AG04450 (cell line): ENCODE results near the gene DMRTA1. TPM values are rescaled to one million over a fixed set of nuclear protein-coding genes. Genes with fewer than 3 reads are reported as not detected.

ENCODE experiments used
- CTCF ChIA-PET: fragments of 300-600, 350-600 bp; formaldehyde crosslinking; extraction: SDS; loops from one replicate; lab custom pipeline; 2022; ENCODE audit warnings: antibody characterized with exemption, inconsistent platforms; lab: Charles Lee
- POLR2A ChIA-PET: fragments of 350-600 bp; formaldehyde crosslinking; extraction: SDS; loops from one replicate; lab custom pipeline; 2021; ENCODE audit warnings: antibody characterized with exemption, inconsistent platforms; lab: Yijun Ruan, JAX
- DNase-seq: peaks from one replicate; pipeline ENCODE4 v3.0.0-alpha.2; 2011; ENCODE audit warnings: low read depth, low spot score
- H3K27ac ChIP-seq: one replicate; pipeline ENCODE4 v1.5.1; 2012; ENCODE audit warnings: low read depth, low read length, control low read depth
- H3K27me3 ChIP-seq: one replicate; pipeline ENCODE4 v1.6.0; 2012; ENCODE audit warnings: low read length; ENCODE audit not compliant: control insufficient read depth, insufficient read depth
- H3K4me3 ChIP-seq: 2 replicates; pipeline ENCODE4 v1.5.1; 2011; ENCODE audit warnings: mild to moderate bottlenecking, low read depth, low read length, control low read depth
- H3K9me3 ChIP-seq: 2 replicates; pipeline ENCODE4 v1.5.1; 2012; ENCODE audit warnings: low read length; ENCODE audit not compliant: control insufficient read depth, insufficient read depth
- polyA minus RNA-seq: library from RNA; depleted of rRNA, polyadenylated mRNA; stranded (reverse); fragments of >200 nt; gene quantifications from 2 replicates; pipeline ENCODE4 v1.2.3, GENCODE V29; 2011; rRNA and poly(A)+ RNA removed
- polyA plus RNA-seq: library from polyadenylated mRNA; depleted of rRNA; stranded (reverse); fragments of >200 nt; gene quantifications from 2 replicates; pipeline ENCODE4 v1.2.3, GENCODE V29; 2011; rRNA removed
- TF ChIP-seq, protein P1 (sequence below): IDR thresholded peaks from 2 replicates; pipeline ENCODE4 v1.5.1; 2011; ENCODE audit warnings: low read depth, low read length, control low read depth, inconsistent platforms

The DMRTA1 gene, protein sequence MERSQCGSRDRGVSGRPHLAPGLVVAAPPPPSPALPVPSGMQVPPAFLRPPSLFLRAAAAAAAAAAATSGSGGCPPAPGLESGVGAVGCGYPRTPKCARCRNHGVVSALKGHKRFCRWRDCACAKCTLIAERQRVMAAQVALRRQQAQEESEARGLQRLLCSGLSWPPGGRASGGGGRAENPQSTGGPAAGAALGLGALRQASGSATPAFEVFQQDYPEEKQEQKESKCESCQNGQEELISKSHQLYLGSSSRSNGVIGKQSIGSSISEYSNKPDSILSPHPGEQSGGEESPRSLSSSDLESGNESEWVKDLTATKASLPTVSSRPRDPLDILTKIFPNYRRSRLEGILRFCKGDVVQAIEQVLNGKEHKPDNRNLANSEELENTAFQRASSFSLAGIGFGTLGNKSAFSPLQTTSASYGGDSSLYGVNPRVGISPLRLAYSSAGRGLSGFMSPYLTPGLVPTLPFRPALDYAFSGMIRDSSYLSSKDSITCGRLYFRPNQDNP
- polyA plus RNA-seq (0.05 and 0.07 TPM in 2 replicates), polyA minus RNA-seq (0.05 and 0.26 TPM in 2 replicates)

DNA sequence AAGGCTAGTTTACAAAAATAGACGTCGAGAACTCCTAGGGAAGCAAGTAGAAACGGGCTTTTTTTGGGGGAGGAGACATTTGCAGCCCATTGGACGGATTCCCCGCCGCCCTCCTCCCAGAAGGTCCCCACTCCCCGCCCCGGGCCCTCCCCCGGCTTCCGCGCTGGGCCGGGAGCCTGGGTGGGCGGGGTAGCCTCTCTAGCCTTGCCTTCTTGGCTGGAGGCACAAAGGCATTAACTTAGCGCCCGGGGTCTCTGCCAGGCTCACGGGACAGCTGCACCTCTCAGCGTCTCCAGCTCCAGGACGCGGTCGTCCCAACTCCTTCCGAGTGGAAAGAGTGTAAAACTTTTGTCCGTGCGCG, at the start of gene DMRTA1:
Gene DMRTA1, plus strand, starts transcription at position 236 of the 361 bp plus-strand sequence. CDS start 242 bp downstream, outside the sequence.
- H3K27ac ChIP-seq, result no peak within 1 kb of the TSS
- peak within 1 kb of the TSS; percentile 65 for H3K4me3 ChIP-seq
- TF ChIP-seq, protein P1, sequence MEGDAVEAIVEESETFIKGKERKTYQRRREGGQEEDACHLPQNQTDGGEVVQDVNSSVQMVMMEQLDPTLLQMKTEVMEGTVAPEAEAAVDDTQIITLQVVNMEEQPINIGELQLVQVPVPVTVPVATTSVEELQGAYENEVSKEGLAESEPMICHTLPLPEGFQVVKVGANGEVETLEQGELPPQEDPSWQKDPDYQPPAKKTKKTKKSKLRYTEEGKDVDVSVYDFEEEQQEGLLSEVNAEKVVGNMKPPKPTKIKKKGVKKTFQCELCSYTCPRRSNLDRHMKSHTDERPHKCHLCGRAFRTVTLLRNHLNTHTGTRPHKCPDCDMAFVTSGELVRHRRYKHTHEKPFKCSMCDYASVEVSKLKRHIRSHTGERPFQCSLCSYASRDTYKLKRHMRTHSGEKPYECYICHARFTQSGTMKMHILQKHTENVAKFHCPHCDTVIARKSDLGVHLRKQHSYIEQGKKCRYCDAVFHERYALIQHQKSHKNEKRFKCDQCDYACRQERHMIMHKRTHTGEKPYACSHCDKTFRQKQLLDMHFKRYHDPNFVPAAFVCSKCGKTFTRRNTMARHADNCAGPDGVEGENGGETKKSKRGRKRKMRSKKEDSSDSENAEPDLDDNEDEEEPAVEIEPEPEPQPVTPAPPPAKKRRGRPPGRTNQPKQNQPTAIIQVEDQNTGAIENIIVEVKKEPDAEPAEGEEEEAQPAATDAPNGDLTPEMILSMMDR, result no peak
- H3K9me3 ChIP-seq, result no peaks in the 10 kb centered on the region
- DNase-seq, result no peak
- H3K27me3 ChIP-seq, result no peaks in the 10 kb centered on the region
- CTCF ChIA-PET, result interaction anchor here (1.1 kb wide), 1 partner anchor 140 kb away, joined by 3 read pairs; no protein-coding TSS in a partner anchor
- POLR2A ChIA-PET, result no interaction called here

DNA sequence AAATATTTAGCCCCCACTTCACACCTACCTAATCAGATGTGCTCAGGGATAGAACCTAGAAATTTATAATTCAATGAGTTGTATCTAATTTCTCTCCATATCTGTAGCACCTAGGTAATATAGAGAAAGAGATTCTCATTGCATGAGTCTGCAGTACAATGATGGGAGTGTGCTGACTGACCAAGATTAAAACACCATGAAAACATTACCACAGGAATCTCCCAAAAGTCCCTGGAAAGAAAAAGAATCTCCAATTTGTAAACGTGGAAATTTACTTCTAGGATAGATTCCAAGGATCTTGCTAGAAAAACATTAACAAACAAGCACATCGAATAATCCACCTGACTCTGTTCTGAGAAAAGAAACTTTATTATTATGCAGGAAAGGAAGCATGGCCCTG, 45.0 kb upstream of the DMRTA1 start:
- no peak for DNase-seq
- Histone ChIP-seq H3K27ac (no peak overlapping the region), H3K9me3 (no peaks in the 10 kb centered on the region), H3K27me3 (no peaks in the 10 kb centered on the region), H3K4me3 (no peak overlapping the region)
- ChIA-PET POLR2A (no interaction called here), CTCF (interaction anchor here (1.0 kb wide), 1 partner anchor 68 kb away, joined by 3 read pairs; no protein-coding TSS in a partner anchor)
- TF ChIP-seq, protein P1, result no peak

DNA sequence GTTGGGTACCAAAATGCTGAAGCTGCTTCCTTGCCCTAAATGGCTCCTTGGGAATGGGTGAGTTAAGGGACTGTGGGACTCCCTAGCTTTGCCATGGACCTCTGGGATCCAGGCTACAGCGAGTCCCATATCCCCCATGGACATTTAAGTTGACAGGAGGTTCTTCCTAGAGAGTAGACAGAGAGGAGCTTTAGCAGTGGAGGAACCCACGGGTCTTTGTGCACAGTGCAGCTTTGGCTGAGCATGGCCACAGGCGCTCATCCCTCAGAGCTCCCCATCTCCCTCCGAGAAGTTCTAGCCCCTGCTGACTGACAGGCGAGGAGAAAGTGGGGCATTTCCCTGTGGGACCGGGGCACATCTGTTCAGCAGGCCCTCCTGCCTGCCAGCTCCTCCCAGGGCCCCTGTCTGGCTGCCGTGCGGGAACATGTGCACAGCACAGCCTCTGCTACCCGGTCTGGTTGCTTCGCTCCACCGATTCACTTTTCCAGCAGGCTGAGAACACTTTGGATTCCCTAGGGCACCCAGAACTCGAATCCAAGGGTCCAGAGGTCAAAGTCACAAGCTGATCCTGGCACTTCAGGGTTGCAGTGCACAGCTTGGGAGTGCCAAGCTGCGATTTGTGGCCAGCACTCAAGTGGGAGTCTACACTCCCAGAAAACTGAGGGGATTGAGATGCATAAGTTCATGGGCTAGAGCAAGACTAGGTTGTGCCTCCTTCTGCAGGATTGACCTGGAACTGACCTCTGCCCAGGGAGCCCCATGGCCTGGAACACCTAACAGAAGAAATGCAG, 40.6 kb upstream of the DMRTA1 start:
- TF ChIP-seq, protein P1, result no peak
- ChIA-PET POLR2A (no interaction called here), CTCF (interaction anchor here (1.7 kb wide), 1 partner anchor 46 kb away, joined by 4 read pairs; no protein-coding TSS in a partner anchor)
- H3K4me3 ChIP-seq, result no peak overlapping the region
- H3K9me3 ChIP-seq, result no peaks in the 10 kb centered on the region
- H3K27me3 ChIP-seq, result no peaks in the 10 kb centered on the region
- H3K27ac ChIP-seq, result no peak overlapping the region
- DNase-seq, result no peak

DNA sequence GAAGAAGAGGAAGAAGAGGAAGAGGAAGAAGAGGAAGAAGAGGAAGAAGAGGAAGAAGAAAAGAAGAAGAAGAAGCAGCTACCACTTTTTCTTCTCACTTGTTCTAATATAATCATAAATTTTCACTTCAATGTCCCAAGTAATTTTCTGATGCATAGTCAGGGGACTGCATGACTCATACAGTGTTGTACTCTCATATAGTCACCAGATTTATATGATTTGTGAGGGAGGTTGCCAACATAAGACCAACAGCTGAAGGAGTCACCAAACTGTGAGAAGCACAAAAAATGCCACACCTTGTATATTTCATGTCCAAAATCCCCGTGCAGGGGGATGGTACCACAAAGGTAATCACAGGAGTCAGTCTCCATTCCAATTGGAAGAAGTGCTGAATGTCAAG, 32.7 kb upstream of the DMRTA1 start:
- Histone ChIP-seq H3K4me3 (no peak overlapping the region), H3K27ac (no peak overlapping the region), H3K27me3 (no peaks in the 10 kb centered on the region), H3K9me3 (no peaks in the 10 kb centered on the region)
- ChIA-PET POLR2A (no interaction called here), CTCF (no interaction called here)
- no peak for DNase-seq
- TF ChIP-seq, protein P1, result no peak
